Astrocyte (in vitro differentiated cells and primary cell): Measurements from ENCODE around the gene COMT.

Experiments
- EZH2 ChIP-seq: IDR thresholded peaks from 2 replicates; pipeline ENCODE4 v1.6.1; 2012; ENCODE audit warnings: mild to moderate bottlenecking, low read length, inconsistent platforms; ENCODE audit not compliant: insufficient read depth
- TF ChIP-seq, protein P1 (sequence below): IDR thresholded peaks from 2 replicates; pipeline ENCODE4 v1.5.1; 2011; ENCODE audit warnings: low read depth, mild to moderate bottlenecking, inconsistent platforms, low read length, moderate library complexity; ENCODE audit not compliant: insufficient read depth

DNA sequence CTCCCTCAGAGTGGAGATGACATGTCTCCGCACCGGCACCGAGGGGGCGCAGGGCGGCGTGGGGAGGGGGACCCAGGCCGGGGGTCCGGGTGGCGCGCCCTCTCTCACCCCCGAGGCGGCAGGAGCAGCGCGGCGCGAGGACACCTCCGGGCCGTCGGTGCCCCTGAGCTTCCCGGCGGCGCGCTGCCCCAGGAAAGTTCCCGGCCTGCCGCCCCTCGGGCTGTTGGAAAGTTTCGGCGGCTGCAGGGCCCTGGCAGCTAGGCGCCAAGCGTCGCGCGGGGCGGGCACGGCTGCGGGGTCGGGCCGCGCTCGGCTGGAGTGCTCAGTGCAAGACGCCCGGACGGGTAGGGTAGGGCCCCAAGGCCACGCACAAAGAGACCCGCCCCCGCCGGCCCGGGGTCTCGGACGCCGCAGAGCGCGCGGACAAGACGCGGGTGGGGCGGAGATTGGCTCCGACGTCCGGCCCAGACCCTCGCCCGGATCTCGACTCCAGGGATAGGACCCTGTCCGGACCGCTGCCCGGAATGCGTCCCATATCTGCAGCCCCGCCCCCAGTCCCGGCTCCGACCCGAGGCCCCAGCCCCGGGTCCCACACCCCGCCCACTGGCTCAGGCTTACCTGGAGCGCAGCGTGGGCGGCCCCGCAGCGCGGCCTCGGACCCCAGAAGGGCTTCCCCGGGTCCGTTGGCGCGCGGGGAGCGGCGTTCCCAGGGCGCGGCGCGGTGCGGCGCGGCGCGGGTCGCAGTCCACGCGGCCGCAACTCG lies 74.6 kb downstream of the COMT start:
- TF ChIP-seq, protein P1, sequence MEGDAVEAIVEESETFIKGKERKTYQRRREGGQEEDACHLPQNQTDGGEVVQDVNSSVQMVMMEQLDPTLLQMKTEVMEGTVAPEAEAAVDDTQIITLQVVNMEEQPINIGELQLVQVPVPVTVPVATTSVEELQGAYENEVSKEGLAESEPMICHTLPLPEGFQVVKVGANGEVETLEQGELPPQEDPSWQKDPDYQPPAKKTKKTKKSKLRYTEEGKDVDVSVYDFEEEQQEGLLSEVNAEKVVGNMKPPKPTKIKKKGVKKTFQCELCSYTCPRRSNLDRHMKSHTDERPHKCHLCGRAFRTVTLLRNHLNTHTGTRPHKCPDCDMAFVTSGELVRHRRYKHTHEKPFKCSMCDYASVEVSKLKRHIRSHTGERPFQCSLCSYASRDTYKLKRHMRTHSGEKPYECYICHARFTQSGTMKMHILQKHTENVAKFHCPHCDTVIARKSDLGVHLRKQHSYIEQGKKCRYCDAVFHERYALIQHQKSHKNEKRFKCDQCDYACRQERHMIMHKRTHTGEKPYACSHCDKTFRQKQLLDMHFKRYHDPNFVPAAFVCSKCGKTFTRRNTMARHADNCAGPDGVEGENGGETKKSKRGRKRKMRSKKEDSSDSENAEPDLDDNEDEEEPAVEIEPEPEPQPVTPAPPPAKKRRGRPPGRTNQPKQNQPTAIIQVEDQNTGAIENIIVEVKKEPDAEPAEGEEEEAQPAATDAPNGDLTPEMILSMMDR: no peak
- TF ChIP-seq EZH2: no peak
